Ishikawa (cell line): ENCODE measurements around the gene APOLD1.

Source experiments
- CEBPB ChIP-seq: IDR thresholded peaks from 2 replicates; pipeline ENCODE4 v1.6.1; 2012
- CREB1 ChIP-seq: IDR thresholded peaks from 2 replicates; pipeline ENCODE4 v1.6.1; 2012; ENCODE audit warnings: low read depth
- EGR1 ChIP-seq: IDR thresholded peaks from 2 replicates; pipeline ENCODE4 v1.6.1; 2012
- EP300 ChIP-seq: IDR thresholded peaks from 2 replicates; pipeline ENCODE4 v1.6.1; 2012; ENCODE audit warnings: borderline replicate concordance
- FOXM1 ChIP-seq: IDR thresholded peaks from 2 replicates; pipeline ENCODE4 v1.6.1; 2012; ENCODE audit warnings: low read depth, borderline replicate concordance
- NFIC ChIP-seq: IDR thresholded peaks from 2 replicates; pipeline ENCODE4 v1.6.1; 2012
- RAD21 ChIP-seq: IDR thresholded peaks from 2 replicates; pipeline ENCODE4 v1.6.1; 2012; ENCODE audit warnings: low read depth
- TAF1 ChIP-seq: IDR thresholded peaks from 2 replicates; pipeline ENCODE4 v1.6.1; 2012; ENCODE audit warnings: low read depth, mild to moderate bottlenecking
- TCF12 ChIP-seq: IDR thresholded peaks from 2 replicates; pipeline ENCODE4 v1.6.1; 2012; ENCODE audit warnings: low read depth
- TEAD4 ChIP-seq: IDR thresholded peaks from 2 replicates; pipeline ENCODE4 v1.6.1; 2012
- YY1 ChIP-seq: IDR thresholded peaks from 2 replicates; pipeline ENCODE4 v1.6.1; 2012; ENCODE audit warnings: low read depth
- ZBTB7A ChIP-seq: IDR thresholded peaks from 2 replicates; pipeline ENCODE4 v1.6.1; 2012; ENCODE audit warnings: low read depth
- TF ChIP-seq, protein P1 (sequence below): IDR thresholded peaks from 2 replicates; pipeline ENCODE4 v1.6.1; 2012
- TF ChIP-seq, protein P2 (sequence below): IDR thresholded peaks from 2 replicates; pipeline ENCODE4 v1.6.1; 2012
- TF ChIP-seq, protein P3 (sequence below): IDR thresholded peaks from 2 replicates; pipeline ENCODE4 v1.6.1; 2012; ENCODE audit warnings: low read depth, mild to moderate bottlenecking

Gene APOLD1

DNA sequence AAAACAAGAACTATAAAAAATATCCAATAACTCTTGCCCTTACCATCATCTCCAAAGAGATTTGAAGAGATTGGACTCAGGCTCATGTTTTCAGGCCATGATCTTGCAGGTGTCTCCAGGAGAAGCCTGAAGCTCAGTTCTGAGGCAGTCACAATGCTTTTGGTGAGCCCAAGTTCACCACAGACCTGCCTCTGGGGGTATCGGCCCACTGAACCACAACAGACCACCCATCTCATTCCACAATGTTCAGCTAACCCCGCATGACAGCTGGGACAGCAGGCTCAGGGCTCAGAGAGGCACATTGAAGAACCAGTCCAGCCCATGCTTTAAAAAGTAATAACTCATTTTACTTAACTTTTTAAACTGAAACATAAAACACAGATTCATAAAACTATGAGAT lies 28.3 kb upstream of the APOLD1 start:
- no peak for TF ChIP-seq NFIC
- TF ChIP-seq FOXM1: no peak
- TF ChIP-seq TCF12: no peak
- no peak for TF ChIP-seq EP300
- no peak for TF ChIP-seq YY1
- no peak for TF ChIP-seq TEAD4
- no peak for TF ChIP-seq CREB1
- TF ChIP-seq, protein P1, sequence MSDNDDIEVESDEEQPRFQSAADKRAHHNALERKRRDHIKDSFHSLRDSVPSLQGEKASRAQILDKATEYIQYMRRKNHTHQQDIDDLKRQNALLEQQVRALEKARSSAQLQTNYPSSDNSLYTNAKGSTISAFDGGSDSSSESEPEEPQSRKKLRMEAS: no peak
- no peak for TF ChIP-seq TAF1
- TF ChIP-seq, protein P2, sequence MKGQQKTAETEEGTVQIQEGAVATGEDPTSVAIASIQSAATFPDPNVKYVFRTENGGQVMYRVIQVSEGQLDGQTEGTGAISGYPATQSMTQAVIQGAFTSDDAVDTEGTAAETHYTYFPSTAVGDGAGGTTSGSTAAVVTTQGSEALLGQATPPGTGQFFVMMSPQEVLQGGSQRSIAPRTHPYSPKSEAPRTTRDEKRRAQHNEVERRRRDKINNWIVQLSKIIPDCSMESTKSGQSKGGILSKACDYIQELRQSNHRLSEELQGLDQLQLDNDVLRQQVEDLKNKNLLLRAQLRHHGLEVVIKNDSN: no peak

DNA sequence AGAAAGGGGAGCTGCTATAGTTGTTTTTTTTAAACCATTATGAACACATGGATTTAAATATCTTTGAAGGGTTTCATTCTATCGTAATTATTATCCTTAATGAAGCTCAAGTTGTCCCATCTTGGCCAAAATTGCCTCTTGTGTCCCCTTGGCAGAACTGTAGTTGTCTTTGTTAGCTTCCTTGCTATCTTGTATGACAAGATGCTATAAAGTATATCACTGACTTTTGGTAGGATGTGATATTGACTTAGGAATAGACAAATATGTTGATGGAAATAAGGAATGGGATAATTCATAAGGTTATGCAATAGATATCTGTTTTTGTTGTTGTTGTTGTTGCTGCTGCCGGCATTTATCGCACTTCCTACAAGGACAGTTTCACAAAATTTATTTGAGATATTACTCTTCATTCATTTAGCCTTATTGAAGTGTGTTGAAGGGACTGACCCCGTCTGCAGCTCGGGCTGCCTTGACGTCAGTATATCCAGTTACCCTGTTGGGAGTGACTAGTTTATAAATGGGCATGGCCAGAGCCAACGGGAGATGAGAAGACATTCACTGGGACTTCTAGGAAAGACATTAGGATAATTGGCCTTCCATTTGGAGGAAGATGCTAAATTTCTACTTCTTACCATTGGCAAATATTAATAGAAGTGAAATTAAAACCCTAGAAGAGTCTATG lies 26.1 kb upstream of the APOLD1 start:
- TF ChIP-seq EP300: no peak
- TF ChIP-seq TEAD4: no peak
- TF ChIP-seq YY1: no peak
- TF ChIP-seq FOXM1: no peak
- TF ChIP-seq, protein P2: no peak
- no peak for TF ChIP-seq CEBPB
- TF ChIP-seq RAD21: no peak
- TF ChIP-seq TCF12: no peak
- TF ChIP-seq, protein P1: no peak
- TF ChIP-seq EGR1: no peak
- TF ChIP-seq NFIC: no peak
- no peak for TF ChIP-seq ZBTB7A
- no peak for TF ChIP-seq TAF1

DNA sequence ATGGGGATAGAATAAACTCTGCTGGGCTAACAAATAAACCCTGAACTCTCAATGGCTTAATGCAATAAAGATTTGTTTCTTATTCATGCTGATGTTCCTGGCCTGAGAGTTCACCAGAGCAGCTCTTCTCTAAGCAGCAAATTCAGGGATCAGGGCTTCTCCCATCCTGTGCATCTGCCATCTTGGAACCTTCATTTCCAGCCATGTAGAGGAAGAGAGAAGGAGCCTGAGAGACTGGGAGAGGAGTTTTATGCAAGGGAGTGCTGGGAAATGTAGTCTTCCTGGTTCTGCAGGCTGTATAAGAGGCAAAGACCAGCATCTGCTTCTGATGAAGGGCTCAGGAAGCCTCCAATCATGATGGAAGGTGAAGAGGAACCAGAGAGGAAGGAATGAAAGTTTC lies 20.6 kb upstream of the APOLD1 start:
- TF ChIP-seq YY1 (peak; percentile 24; the same call in 1 of the 2 replicates), ZBTB7A (no peak)

DNA sequence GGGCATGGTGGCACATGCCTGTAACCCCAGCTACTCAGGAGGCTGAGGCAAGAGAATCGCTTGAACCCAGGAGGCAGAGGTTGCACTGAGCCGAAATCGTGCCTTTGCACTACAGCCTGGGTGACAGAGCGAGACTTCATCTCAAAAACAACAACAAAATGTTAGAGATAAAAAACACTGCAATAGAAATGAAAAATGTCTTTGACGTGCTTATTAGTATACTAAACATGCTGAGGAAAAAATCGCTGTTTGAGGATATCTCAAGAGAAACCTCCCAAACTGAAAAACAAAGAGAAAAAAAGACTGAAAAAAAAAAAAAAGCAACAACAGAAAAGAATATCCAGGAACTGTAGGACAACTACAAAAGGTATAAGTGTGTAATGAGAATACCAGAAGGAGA lies 15.2 kb upstream of the APOLD1 start:
- TF ChIP-seq EGR1: no peak
- no peak for TF ChIP-seq NFIC
- TF ChIP-seq RAD21: no peak
- TF ChIP-seq CEBPB: no peak
- TF ChIP-seq ZBTB7A: no peak
- no peak for TF ChIP-seq TCF12
- no peak for TF ChIP-seq YY1
- TF ChIP-seq TEAD4: no peak
- no peak for TF ChIP-seq CREB1

DNA sequence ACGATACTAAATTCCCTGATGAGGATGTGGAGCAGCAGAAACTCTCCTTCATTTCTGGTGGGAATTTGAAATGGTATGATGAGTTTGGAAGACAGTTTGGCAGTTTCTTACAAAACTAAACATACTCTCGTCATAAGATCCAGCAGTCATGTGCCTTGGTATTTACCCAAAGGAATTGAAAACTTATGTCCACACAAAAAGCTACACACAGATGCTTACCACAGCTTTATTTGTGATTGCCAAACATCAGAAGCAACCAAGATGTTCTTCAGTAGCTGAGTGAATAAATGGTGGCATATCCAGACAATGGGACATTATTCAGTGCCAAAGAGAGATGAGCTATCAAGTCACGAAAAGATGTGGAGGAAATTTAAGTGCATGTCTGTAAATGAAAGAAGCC lies 10.7 kb upstream of the APOLD1 start:
- TF ChIP-seq CREB1: no peak
- TF ChIP-seq, protein P3, sequence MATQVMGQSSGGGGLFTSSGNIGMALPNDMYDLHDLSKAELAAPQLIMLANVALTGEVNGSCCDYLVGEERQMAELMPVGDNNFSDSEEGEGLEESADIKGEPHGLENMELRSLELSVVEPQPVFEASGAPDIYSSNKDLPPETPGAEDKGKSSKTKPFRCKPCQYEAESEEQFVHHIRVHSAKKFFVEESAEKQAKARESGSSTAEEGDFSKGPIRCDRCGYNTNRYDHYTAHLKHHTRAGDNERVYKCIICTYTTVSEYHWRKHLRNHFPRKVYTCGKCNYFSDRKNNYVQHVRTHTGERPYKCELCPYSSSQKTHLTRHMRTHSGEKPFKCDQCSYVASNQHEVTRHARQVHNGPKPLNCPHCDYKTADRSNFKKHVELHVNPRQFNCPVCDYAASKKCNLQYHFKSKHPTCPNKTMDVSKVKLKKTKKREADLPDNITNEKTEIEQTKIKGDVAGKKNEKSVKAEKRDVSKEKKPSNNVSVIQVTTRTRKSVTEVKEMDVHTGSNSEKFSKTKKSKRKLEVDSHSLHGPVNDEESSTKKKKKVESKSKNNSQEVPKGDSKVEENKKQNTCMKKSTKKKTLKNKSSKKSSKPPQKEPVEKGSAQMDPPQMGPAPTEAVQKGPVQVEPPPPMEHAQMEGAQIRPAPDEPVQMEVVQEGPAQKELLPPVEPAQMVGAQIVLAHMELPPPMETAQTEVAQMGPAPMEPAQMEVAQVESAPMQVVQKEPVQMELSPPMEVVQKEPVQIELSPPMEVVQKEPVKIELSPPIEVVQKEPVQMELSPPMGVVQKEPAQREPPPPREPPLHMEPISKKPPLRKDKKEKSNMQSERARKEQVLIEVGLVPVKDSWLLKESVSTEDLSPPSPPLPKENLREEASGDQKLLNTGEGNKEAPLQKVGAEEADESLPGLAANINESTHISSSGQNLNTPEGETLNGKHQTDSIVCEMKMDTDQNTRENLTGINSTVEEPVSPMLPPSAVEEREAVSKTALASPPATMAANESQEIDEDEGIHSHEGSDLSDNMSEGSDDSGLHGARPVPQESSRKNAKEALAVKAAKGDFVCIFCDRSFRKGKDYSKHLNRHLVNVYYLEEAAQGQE: no peak
- TF ChIP-seq, protein P1: no peak
- no peak for TF ChIP-seq EP300
- no peak for TF ChIP-seq TAF1
- no peak for TF ChIP-seq CEBPB
- TF ChIP-seq, protein P2: no peak
- TF ChIP-seq RAD21: no peak

DNA sequence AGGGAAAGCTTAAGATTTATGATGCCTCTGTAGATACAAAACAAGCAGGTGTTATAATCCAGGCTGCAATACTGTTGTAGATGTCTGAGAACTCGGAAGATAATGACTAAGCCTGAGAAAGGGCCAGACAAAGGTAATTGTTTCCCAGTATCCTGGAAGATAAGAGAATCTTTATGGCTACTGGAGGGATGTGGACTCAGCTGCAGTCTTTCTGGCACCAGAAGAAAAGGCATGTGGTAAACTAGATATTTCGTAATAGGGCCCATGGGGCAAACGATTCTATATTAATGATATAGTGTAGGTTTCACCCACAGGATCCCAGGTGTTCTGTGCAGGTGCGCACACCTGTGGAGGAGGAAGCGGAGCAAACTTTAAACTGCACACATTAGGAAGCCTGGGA lies 9.2 kb upstream of the APOLD1 start:
- TF ChIP-seq CEBPB: peak; percentile 86
- peak; percentile 92 for TF ChIP-seq TCF12
- no peak for TF ChIP-seq RAD21
- TF ChIP-seq, protein P1: no peak

DNA sequence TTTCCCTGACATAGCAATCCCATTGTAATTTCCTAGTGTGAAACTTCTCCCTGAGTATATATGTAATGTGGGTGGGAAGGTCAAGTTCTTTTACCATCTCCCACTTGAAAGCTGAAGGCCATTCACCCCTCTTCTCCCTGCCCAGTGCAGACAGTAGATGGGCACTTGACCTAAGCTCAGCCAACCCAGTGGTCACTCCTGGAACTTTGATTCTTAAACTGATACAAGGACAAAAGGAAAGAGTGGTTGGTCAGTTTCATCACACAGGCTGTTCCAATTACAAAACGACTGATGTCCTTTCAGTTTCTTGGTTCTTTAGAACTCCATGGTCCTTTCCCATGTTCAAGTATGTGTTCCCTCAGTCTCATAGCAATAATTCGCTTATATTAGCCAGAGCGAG lies 8.4 kb upstream of the APOLD1 start:
- no peak for TF ChIP-seq ZBTB7A
- no peak for TF ChIP-seq EP300
- TF ChIP-seq, protein P3: no peak
- TF ChIP-seq TAF1: no peak
- no peak for TF ChIP-seq TCF12
- no peak for TF ChIP-seq EGR1
- TF ChIP-seq, protein P2: no peak
- no peak for TF ChIP-seq CEBPB
- TF ChIP-seq, protein P1: no peak
- TF ChIP-seq YY1: no peak
